IMR-90 (cell line): Measurements from ENCODE around the gene MAP2K6.

Experiments used
- BHLHE40 ChIP-seq: fragments of 150-350 bp; IDR thresholded peaks from 2 replicates; pipeline ENCODE4 v1.6.1; 2016; ENCODE audit warnings: mild to moderate bottlenecking, low read depth, low read length
- CTCF ChIP-seq: conservative IDR thresholded peaks from 2 replicates; pipeline ENCODE4 v1.5.1; 2012; ENCODE audit warnings: mild to moderate bottlenecking, low read depth, low read length, improper control_type of control experiment
- FOS ChIP-seq: fragments of 150-350 bp; IDR thresholded peaks from 2 replicates; pipeline ENCODE4 v1.6.1; 2016; ENCODE audit warnings: low read depth, low read length
- MAZ ChIP-seq: IDR thresholded peaks from 2 replicates; pipeline ENCODE4 v1.6.1; 2012; ENCODE audit warnings: low read depth, mild to moderate bottlenecking, low read length, improper control_type of control experiment, moderate library complexity, borderline replicate concordance
- MXI1 ChIP-seq: IDR thresholded peaks from 2 replicates; pipeline ENCODE4 v1.6.1; 2012; ENCODE audit warnings: low read depth, mild to moderate bottlenecking, low read length, moderate library complexity, borderline replicate concordance
- POLR2A ChIP-seq: IDR thresholded peaks from 2 replicates; pipeline ENCODE4 v1.6.1; 2012; ENCODE audit warnings: mild to moderate bottlenecking, low read depth, low read length
- RAD21 ChIP-seq: IDR thresholded peaks from 2 replicates; pipeline ENCODE4 v1.6.1; 2012; ENCODE audit warnings: low read length, improper control_type of control experiment
- RCOR1 ChIP-seq: IDR thresholded peaks from 2 replicates; pipeline ENCODE4 v1.6.1; 2012; ENCODE audit warnings: mild to moderate bottlenecking, low read length, improper control_type of control experiment; ENCODE audit not compliant: insufficient replicate concordance
- RFX5 ChIP-seq: IDR thresholded peaks from 2 replicates; pipeline ENCODE4 v1.8.0; 2012; ENCODE audit warnings: low read depth, mild to moderate bottlenecking, low read length, moderate library complexity

DNA sequence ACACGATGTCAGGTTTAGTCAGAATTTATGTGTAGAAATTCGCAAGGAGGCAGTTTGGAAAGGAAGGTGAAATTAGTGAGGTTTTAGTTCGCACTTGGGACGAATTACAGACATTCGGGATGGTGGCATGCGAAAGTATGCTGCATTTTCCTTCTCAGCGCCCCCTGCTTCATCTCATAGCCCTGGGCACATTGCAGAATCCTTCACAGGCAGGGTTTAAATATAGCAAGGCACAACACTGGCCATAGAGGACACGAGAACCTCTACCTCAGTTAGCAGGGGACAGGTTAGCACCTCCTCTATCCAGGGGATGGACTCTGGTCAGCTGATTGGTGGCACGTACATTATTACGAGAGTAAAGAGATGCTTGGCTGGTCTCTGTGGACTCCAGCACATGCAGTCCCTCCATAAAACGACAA lies 47.5 kb downstream of the MAP2K6 start:
- TF ChIP-seq CTCF (no peak), MXI1 (no peak), POLR2A (no peak), RAD21 (no peak), BHLHE40 (no peak), MAZ (no peak), FOS (no peak), RFX5 (no peak), RCOR1 (no peak)
